DOHH2 (cell line): ENCODE results near the gene WNT2B.

Source experiments
- EZH2phosphoT487 ChIP-seq: fragments of 200-600 bp; sonication (generic); IDR thresholded peaks from 2 replicates; pipeline ENCODE4 v1.6.1; 2017; ENCODE audit warnings: borderline replicate concordance, mild to moderate bottlenecking, antibody characterized with exemption, low read length, moderate library complexity, mixed read lengths
- TF ChIP-seq, protein P1 (sequence below): fragments of 200-600 bp; sonication (generic); IDR thresholded peaks from one replicate; pipeline ENCODE4 v1.5.1; 2014; ENCODE audit warnings: antibody characterized with exemption, mild to moderate bottlenecking, low read depth, low read length; ENCODE audit not compliant: poor library complexity, severe bottlenecking

DNA sequence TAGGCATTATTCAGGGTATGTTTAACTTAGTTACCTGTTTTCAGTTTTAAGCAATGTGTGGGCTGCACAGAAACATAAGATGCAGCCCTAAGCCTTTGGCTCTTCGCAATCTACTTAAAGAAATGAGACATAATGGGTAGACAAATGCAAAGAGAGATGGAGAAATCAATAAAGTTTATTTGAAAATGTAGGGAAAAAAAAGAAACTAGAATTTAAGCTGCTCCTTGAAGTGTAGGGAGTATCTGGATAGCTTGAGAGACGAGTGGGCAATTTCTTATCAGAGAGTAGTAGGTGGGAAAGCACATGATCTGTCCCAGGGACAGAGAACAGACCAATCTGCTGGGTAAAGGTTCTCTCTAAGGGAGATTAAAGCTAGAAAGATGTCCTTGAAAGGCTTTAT lies 8.9 kb downstream of the WNT2B start:
- TF ChIP-seq, protein P1, sequence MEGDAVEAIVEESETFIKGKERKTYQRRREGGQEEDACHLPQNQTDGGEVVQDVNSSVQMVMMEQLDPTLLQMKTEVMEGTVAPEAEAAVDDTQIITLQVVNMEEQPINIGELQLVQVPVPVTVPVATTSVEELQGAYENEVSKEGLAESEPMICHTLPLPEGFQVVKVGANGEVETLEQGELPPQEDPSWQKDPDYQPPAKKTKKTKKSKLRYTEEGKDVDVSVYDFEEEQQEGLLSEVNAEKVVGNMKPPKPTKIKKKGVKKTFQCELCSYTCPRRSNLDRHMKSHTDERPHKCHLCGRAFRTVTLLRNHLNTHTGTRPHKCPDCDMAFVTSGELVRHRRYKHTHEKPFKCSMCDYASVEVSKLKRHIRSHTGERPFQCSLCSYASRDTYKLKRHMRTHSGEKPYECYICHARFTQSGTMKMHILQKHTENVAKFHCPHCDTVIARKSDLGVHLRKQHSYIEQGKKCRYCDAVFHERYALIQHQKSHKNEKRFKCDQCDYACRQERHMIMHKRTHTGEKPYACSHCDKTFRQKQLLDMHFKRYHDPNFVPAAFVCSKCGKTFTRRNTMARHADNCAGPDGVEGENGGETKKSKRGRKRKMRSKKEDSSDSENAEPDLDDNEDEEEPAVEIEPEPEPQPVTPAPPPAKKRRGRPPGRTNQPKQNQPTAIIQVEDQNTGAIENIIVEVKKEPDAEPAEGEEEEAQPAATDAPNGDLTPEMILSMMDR, result no peak
- no peak for TF ChIP-seq EZH2phosphoT487
